Measurements from ENCODE around the gene PRICKLE1. TPM values are rescaled to one million over a fixed set of nuclear protein-coding genes. Genes with fewer than 3 reads are reported as not detected.

Gene PRICKLE1
- total RNA-seq (2014; rRNA removed; shearing (Covaris generic)), result 5.3 and 6.1 TPM in 2 replicates

- peak; percentile 58 for DNase-seq (ENCODE audit: low read depth)
These were observed at the start of gene PRICKLE1 for GRCh38 chr12:42589465-42590329. PRICKLE1 (minus strand) TSS chr12:42589746; CDS start chr12:42472516, 117,230 bp downstream.

DNA sequence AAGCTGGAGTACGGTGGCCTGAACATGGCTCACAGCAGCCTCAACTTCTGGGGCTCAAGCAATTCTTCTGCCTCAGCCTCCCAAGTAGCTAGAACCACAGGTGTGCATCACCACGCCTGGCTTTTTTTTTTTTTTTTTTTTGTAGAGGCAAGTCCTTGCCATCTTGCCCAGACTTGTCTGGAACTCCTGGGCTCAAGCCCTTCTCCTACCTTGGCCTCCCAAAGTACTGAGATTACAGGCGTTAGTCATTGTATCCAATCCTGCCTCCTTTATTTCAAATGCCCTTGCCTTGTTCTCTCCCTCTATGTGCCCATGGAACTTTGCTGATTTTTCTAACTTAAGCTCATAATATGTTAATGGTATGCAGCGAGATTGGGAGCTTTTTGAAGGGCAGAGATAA lies 49.2 kb upstream of the PRICKLE1 start:
- DNase-seq (ENCODE audit: low read depth), result no peak

- no peak for DNase-seq (ENCODE audit: low read depth)
These were observed 48.5 kb upstream of the PRICKLE1 start for GRCh38 chr12:42638011-42638410.

DNA sequence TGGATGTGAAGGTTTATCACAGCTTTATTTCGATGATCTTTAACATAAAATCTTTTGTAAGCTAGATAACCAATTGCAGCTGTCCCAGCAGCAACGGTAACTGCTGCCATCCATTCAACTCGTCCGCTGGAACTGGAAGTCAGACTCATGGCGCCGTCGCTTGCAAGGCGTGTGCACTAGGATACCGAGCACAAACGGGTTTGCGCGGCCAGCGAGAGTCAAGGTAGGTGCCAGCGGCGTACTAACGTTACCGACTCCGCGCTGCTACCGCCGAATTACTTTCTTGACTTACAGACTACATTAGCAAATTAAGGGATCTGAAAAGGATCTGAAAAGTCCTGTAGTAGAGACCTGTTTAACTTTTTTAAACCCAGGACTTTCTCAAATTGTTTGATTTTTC lies 47.4 kb upstream of the PRICKLE1 start:
- no peak for DNase-seq (ENCODE audit: low read depth)

DNA sequence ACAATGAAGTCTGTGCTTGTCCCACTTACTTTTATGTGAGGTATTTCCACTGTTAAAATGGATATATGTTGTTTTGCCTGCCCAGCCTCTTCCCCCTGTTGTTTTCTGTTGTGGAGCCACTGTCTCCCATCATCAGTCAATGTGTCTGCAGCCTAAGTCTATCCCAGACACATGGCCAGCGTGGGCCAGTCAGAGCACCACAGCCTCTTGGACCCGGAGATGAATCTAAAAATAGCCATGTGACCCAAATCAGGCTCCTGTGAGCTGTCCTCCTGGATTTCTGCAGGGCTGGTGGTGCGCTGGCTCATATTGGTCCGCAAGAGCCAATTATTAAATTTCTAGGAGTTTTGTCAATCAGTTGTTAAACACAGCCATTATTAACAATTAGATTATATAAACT lies 44.0 kb upstream of the PRICKLE1 start:
- DNase-seq (ENCODE audit: low read depth), result no peak

- DNase-seq (ENCODE audit: low read depth), result no peak
These were observed 42.0 kb upstream of the PRICKLE1 start for GRCh38 chr12:42631513-42631912.

DNA sequence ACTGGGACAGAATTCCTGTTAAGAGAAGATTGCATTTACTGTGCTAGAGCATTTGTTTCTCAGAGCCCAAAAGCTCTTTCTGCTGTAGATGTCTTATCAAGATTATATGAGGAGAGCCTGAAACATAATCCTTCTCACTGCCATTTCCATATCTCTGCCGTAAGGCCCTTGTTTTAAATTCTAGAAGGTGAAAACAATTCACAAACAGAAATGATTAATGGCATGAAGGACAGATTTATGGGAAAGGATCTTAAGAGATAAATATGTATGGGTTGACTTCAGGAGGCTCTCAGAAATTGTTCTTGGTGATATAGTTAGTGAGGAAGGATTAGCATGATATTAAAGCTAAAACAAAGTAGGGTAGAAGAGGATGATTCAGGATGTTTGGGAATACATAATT lies 40.8 kb upstream of the PRICKLE1 start:
- no peak for DNase-seq (ENCODE audit: low read depth)

DNA sequence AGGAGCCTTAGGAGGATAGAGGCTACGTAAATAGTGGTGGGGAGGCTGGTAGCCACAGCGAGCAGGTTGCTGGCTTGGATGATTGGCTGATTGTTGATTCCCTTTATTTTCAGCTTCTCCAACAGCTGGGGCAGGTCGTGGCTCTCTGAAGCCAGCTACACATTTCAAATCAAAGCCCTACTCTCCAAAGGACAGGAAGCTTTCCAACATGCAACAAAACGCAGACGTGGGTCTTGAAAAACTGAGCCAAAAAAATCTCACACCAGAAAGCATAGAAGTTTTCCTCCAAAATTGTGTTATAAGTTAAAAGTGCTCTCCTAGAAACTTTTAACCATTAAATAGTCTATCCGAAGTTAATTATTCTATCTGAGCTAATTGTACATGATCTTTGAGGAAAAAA lies 37.6 kb upstream of the PRICKLE1 start:
- no peak for DNase-seq (ENCODE audit: low read depth)

- DNase-seq (ENCODE audit: low read depth), result peak; percentile 34
These were observed 36.1 kb upstream of the PRICKLE1 start for GRCh38 chr12:42625611-42626010.

DNA sequence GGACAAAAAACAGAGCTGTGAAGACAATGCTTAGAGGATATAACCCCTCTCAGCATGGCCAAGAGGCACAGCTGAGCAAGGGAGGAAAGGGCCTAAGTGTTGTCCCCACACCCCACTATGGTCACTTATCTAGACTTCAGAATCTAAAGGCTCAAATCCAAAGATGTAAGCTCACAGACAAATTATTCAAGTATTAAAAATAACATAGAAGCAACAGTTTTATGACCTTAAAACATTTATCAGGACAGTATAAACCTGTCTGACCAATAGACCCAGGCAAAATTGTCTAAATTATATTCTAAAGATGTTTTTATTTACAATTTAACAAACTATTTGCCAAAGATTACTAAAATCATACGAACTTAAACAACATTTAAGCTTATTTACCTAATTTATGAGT lies 28.1 kb upstream of the PRICKLE1 start:
- peak; percentile 22 for DNase-seq (ENCODE audit: low read depth)

DNA sequence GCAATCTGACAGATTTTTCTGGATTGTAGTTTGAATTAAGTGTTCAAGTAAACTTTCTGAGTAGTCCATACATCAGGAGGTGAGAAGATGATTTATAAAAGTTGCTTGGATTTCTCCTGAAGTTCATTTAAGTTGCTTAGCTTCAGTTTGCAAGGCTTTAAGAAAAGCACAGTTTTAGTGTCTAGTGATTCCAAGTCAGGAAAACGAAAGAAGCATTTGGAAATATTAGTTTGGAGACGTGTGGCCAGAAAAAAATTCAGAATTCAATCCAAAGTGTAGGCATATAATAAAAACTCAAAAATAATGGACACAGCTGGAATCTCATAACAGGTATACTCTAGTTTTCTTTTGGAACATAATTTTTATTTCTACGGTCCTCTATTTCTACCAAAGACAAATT lies 25.5 kb upstream of the PRICKLE1 start:
- no peak for DNase-seq (ENCODE audit: low read depth)

DNA sequence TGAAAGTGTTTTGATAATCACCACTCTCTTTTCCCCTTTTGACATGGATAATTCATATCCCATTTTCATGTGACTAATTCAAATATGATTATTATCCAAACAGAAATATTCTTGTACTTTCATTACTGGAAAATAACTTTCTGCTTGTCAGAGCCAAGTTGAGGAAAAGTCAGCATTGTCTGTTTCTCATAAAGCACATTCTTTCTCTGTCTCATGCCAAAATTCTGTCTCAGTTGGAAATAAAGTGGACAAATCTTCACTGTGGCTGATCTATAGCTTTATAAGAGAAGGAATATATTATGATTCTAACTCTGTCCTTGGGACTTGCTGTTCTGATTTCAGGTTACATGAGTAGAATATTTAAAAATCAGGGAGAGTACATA lies 22.7 kb upstream of the PRICKLE1 start:
- no peak for DNase-seq (ENCODE audit: low read depth)

DNA sequence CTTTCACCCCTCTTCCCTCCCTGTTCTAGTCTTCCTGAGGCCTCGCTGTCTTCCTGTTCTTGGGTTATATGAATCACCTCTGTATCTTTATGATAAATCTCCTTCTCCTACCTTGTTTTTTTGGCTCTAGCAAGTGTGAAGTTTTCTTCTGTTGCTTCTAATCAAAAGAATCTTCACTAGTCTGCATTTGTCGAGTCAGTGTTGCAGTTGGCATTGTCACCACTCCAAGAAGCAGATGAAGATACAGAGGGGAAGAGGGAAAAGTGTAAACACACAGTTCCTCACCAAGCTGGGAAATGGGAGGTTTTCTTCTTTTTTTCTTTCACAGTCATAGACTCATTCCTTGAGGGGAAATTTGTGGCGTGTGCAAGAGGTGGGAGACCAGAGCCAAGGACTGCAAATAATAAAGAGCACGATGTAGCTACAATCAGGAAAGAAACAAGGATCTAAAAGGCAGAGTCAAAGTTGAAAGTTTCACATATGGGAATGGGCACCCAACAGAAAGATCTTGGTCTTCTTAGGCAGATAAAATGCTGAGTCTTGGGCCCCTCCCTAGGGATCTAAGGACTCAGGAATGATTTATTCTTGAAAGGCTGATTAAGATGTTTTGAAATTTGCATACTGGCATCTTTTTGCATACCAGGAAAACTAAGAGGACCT lies 22.2 kb upstream of the PRICKLE1 start:
- peak; percentile 42 for DNase-seq (ENCODE audit: low read depth)

DNA sequence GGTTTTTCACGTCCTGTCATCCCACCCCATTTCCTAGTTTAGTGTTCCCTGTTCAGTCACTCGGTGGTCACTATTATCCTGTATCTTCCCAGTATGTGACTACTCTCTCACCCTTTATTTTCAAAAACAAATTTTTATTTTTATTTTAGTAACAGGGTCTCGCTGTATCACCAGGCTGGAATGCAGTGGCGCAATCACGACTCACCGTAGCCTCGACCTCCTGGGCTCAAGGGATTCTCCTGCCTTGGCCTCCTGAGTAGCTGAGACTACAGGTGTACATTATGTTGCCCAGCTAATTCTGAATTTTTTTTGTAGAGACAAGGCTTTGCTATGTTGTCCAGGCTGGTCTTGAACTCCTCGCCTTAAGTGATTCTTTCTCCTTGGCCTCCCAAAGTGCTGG lies 20.1 kb upstream of the PRICKLE1 start:
- DNase-seq (ENCODE audit: low read depth), result no peak

DNA sequence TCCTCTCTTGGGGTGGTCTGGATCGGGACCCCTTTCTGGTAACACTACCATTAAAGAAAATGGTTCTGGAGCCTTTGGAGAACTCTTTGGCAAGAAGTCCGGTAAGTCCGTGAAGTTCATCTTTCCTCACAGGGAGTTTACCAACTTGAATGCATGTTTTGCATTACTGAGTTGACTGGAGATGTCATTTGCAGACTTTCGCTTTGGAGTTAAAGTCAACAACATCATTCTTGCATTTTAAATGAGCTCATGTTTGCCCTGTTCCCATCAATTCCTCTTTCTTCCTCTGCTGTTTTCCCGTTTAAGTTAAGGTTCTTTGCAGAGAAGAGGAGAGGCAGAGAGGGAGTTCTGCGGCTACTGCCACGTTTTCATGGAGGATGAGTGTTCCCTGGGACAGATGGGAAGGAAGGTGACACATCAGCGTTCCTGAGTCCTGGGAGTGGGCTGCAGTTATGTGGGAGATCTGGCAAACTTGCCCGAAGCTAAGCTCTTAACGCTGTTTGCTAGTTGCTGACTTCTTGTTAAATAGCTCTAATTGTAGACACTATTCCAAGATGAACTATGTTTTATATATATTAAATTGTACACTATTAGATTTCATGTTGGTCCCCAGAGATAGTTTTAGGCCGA lies 18.8 kb upstream of the PRICKLE1 start:
- DNase-seq (ENCODE audit: low read depth), result peak; percentile 40

DNA sequence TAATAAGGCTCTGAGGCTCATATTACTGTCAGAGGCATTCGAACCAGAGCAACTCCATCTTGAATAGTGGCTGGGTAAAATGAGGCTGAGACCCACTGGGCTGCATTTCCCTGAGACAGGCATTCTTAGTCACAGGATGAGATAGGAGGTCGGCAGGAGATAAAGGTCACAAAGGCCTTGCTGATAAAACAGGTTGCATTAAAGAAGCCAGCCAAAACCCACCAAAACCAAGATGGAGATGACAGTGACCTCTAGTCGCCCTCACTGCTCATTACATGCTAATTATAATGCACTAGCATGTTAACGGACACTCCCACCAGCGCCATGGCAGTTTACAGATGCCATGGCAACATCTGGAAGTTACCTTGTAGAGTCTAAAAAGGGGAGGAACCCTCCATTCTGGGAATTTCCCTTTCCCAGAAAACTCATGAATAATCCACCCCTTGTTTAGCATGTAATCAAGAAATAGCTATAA lies 18.1 kb upstream of the PRICKLE1 start:
- no peak for DNase-seq (ENCODE audit: low read depth)

DNA sequence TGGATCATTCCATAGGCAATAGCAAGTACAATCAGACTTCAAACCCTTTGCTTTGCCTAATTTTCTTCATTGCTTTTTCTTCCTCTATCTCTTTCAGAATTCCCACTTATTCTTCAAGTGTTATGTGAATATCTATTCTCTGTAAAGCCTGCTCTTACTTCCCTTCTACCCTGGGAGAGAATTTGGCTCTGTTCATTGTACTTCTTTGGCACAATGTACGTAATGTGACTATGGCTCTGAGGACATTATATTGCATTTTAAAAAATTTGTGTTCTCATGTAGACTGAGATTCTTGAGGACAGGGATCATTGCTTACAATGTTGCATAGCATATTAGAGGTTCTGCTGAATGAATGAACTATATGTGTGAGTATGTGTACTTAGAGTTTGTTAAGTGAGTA lies 16.9 kb upstream of the PRICKLE1 start:
- no peak for DNase-seq (ENCODE audit: low read depth)

DNA sequence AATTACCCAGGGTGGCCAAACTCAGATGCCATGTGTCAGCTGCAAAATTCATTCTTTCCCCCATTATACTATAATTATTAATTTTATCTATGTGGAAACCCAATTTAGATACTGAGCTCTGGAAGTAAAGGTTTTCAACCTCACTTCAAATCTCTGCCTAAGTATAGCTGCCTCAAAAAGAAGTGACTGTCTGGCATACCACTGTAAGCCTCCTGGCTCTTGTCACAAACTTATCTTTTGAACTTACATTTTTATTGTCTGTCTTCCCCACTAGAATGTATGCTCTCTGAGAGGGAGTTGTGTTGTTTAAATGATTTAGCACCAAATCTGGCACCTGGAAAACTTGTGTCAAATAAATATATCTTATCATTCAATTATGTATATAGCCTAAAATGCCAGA lies 16.1 kb upstream of the PRICKLE1 start:
- no peak for DNase-seq (ENCODE audit: low read depth)

GRCh38 chr12:42603246-42603990 lies 13.9 kb upstream of the PRICKLE1 start:
- no peak for DNase-seq (ENCODE audit: low read depth)

DNA sequence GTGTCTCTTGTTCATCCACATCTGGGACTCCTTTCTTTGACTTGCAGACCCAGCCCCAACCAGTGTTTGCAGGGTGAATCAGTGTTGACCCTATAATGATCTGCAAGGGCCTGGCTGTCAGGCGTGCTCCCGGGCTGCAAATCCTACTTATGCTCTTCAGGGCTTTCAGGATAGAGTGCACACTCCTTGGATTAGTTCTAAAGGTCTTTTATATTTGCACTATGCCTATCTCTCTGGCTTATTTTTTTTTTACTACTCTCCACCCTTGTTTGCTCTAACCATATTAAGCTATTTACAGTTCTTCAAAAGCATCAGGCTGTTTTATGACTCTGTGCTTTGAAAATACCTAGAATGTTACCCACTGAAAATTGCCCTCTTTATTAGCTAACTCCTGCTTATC lies 4.3 kb upstream of the PRICKLE1 start:
- no peak for DNase-seq (ENCODE audit: low read depth)

DNA sequence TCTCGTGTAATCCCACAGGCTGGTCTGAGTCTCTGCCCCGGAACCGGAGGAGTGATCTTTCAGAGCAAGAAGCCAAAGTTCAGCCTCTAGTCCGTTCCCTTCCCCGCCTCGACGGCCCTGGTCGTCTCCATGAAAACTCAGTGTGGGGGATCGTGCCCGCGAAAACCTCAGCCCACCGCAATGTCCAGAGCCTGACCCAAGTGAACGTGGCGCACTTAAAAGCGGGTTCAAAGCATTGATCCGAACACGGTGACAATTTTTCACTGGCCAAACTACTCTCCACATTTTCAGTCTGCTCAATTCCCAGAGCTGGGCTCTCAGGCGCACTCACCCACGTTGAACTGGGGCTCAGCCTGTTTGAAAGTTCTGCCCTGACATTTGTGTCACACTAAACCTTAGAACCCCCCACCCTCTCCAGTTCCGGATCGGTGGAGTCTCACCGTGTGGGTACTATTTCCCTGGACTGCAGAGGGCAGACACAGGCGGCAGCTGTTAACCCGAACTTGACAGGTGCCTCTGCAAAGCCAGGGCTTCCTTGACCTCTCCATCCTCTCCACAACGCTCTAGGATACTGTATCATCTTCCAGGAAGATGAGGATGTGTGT lies 886 bp upstream of the PRICKLE1 start:
- DNase-seq (ENCODE audit: low read depth), result peak; percentile 33
